HG03097 (cell line): Measurements from ENCODE around the gene SLC66A2.

Experiments
- ATAC-seq: cut with Tn5 transposase; IDR thresholded peaks from one replicate; pipeline ENCODE4 v1.9.1; 2021; ENCODE audit not compliant: unreplicated experiment, low FRiP score

The SLC66A2 gene

DNA sequence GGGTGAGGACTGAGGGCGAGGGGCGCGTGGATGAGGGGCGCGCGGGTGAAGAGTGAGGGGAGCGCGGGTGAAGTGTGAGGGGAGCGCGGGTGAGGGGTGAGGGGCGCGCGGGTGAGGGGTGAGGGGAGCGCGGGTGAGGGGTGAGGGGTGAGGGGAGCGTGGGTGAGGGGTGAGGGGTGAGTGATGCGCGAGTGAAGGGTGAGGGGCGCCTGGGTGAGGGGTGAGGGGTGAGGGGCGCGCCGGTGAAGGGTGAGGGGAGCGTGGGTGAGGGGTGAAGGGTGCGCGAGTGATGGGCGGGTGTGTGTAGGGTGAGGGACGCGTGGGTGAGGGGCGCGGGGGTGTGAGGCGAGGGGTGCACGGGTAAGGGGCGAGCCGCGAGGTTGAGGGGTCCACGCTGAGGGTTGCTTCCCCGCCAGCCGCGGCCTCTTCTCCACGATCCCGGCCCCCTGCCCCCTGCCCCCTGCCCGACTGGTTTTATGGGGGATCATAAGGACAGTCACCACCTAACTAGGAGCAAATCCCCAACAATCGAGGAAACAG lies 1.1 kb upstream of the SLC66A2 start:
- no peak for ATAC-seq

DNA sequence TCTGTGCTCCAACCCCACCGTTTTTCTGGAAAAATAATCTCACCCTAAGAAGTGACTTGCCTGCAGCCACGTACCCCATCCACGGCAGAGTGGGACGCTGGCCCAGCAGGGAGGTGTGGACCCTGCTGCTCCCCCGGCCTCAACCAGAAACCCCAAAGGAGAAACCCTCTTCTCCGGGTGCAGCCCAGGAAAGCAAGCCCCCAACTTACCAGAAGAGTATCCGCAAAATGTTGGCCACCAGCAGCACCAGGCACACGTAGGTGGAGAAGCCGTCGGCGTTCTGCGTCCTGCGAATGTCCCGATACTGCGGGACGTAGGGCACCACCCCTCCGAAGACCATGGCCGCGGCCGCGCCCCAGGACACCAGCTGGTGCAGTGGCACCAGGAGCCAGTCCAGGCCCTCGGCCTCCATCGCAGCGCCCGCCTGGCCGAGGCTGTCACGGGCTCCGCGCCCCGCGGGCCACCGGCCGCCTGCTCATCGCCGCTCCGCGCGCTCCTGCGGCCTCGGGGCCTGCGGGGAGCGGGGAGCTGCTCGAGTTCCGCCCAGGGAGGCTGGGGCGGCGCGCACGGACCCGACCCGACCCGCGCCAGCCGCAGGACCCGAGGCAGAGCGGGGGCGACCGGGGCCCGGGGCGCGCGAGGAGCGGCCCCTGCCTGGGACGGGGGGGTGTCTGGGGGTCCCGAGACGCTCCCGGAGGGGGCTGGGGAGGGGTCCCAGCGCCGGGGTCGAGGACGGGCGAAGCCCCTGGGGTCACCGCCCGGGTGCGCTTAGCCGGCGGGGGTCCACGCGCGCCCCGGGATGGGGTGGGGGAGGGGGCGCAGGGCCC lies 725 bp downstream of the SLC66A2 start:
- peak; percentile 25 for ATAC-seq

DNA sequence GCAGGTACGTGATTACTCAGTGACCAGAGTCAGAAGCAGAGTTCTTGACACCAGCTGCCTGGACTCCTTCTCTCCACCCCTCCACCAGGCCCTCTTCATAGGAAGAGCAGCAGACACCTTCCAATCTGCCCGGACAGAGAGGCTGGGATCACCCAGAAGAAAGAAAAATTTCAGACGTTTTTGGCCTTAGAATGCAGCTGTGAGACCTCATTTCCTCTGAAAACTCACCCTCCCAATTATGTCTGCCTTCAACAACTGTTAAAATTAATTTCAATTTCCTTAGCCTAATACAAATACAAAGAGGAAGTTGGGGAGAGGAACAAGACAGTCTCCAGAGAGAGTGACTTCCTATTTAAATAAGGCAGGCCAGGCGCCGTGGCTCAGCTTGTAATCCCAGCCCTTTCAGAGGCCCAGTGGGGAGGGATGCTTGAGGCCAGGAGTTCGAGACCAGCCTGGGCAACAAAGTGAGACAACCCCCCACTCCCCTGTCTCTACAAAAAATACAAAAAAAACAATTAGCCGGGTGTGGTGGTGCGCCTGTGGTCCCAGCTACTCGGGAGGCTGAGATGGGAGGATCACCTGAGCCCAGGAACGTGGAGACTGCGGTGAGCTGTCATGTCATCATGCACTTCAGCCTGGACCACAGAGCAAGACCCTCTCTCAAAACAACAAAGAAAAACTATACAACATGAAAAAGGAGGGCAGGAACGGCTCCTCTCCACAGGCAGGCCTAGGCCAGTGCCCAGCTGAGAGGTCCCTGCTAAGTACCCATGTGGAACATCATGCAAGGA lies 1.6 kb downstream of the SLC66A2 start:
- ATAC-seq, result no peak

DNA sequence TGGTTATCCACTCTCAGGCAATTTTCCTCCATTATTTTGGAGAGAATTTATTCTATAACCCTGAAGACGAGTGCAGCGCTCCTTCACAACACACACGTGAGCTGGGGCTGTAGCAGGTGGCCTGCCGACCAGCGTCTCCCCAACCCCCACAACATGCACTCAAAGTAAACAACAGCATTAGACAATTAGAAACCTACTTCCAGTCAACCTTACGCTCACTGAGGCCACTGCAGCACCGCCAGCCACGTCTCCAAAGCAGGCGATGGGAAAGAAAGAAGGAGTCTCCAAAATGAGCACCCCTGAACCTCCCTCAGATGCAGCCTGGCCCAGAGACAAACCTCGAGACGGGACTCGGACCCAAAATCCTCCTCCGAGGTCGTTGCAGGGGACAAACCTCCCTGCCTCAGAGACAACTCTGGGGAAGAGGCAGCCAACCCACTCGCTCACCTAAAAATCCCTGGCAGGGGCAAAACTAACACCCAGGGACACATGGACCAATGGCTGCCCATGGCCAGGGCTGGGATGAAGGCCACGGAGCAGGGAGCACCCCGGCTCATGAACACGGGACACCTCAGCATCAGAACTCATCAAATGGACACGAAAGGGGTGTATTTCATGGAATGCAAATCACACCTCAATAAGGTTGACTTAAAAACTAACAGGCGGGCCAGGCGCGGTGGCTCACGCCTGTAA lies 2.6 kb downstream of the SLC66A2 start:
- no peak for ATAC-seq

GRCh38 chr18:79947881-79948610 lies 3.4 kb downstream of the SLC66A2 start:
- no peak for ATAC-seq

DNA sequence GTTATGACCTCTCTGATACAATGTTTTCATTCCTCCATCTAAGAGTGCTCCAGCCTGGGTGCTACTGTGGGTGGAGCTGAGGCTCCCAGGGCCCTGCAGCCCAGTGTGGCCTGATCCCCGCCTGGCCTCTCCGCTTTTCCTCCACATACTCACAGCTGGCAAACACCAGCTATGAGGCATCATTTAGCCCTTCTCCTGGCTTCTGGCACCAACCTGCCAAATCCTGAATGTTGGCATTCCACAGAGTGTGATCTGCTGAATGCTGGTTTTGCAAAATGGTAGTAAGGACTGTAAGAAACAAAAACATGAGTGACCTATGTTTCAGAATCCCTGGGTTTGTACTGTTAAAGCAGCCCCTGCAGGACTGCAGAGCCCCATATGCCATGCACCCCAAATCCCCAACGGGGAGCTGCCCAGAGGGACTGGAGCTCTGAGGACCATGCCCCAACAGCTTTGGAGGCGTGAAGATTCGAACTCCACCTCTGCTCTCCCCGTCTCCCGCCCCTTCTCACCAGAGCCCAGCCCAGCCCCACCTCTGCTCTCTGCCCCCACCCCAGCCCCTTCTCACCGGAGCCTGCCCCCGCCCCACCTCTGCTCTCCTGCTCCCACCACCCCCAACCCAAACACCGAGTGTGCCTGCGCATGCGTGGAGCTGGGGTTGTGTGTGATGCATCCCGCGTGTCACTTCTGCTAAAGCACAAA lies 4.2 kb downstream of the SLC66A2 start:
- no peak for ATAC-seq

DNA sequence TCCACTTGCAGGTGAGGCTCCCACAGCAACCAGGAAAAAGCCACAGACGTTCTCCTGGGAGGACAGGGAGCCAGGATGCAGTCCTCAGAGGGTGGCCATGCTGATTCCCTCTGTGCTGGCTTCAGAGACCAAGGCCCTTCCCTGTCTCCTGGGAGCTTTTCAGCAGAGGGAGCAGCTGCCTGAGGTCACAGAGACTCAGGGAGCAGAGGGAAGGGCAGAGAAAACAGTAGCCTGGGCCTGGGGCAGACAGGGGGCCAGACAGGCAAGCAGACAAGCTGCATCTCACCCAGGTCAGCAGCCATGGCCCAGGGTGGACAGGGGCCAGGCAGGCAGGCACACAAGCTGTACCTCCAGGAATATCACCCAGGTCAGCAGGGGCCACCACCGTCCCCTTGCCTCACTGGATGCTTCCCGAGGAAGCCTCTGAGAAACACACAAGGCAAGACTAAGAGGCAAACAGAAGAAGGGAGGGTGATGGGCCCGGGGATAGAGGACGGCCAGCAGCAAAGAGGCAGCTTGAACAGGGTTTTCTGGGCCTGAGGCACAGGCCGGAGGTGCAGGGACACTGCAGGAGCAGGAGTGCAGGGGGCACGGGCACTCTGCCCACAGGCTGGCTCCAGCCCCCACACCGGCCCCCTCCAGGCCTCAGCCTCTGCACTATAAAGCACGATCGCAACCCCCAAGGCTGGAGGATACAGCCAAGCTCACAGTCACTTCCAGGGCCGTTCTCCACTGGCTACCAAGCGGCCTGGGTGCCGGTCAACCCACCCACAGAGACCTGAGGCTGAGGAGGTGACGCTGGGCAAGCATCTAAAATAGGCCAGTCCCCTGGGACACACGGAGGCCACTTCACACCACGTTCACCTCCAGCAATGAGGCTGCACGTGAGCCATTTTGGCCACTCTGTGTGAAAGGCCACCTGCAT lies 6.1 kb downstream of the SLC66A2 start:
- ATAC-seq, result no peak

- ATAC-seq, result no peak
Measured at GRCh38 chr18:79944746-79945117, 6.7 kb downstream of the SLC66A2 start.

DNA sequence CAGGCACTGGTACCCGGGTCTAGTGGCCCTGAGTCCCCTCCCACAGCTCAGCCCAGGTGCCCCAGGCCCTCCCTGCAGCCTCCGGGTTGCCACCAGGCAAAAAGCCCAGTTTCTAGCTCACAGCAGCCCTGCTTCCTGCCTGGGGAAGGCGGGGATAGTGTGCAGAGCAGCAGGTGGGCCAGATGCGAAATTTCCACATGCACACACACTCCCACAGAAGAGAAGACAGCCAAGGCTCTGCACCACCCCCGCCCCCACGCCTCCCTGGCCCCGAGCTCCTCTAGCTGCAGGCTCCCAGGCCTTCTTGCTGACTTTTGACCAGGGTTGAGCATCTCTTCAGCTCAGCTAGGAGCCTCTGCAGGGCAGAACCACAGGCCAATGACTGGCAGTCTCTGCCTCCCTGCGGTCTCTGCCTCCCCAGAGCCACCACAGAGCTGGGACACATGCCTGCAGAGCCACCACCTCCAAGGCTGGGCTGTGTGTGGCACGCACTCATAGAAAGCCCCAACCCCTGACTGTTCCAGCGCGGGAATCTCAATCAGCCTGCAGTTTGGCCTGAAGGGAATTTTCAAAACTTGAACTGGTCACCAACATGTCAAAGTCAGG lies 7.2 kb downstream of the SLC66A2 start:
- no peak for ATAC-seq

GRCh38 chr18:79943608-79944125 lies 7.8 kb downstream of the SLC66A2 start:
- no peak for ATAC-seq

DNA sequence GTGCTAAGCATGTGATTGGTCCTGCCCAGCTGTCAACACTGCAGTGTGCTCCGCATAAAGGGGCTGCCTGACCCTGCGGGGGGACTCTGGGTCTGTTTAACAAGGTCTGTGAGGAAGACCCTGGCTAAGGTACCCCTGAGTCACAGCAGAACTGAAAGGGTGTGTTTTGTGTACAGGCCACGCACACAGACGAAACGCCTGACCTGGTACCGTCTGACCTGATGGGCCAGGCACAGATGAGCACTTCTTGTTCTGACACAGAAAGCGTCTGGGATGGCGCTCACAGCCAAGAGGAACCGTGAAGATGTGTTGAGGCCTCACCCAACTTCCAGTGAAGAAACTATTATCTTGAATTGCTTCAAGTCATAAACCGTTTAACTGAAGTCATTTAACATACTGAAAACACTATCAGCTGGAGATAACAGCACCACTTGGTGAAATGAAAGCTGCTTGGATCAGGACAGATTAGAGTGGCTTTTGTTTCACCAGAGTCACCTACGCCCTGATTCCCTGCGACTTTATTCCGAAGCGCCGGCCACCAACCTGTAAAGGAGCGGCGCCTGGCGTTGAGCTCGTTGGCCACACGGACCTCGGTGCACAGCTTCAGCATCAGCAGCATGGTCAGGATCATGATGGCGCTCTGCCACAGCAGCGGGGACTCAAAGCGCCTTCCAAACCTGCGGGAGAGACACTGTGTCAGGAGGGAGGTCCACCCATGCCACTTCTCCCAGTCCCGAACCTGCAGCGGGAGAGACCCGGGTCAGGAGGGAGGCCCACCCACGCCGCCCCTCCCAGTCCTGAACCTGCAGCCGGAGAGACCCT lies 8.5 kb downstream of the SLC66A2 start:
- ATAC-seq, result no peak

- no peak for ATAC-seq
Measured at GRCh38 chr18:79942211-79942610, 9.2 kb downstream of the SLC66A2 start.

DNA sequence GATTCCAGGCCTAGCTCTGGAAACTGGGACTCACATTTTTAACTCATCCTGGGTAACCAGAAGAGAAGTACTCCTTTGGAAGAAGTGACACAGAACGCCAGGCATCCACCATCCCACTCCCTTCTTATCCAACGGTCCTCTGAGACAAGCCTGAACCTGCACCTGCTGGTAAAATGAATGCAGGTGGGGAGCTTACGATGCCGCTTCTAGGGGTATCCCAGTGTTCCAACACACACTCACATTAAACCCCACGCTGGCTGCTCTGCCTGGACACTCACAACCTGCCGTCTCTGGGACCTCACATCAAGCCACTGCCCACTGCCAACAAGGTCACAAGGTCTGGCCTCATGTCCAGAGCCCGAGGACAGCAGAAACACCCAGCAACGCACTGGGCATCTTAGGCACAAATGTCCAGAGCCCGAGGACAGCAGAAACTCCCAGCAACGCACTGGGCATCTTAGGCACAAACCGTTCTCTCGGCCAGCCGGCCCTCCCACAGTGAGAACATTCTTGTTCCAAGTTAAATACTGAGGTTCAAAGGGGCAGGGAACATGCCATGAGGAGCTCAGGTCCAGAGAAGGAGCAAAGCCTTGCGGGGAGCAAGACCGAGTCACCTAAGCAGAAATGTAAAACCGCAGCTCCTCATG lies 9.9 kb downstream of the SLC66A2 start:
- ATAC-seq, result no peak

DNA sequence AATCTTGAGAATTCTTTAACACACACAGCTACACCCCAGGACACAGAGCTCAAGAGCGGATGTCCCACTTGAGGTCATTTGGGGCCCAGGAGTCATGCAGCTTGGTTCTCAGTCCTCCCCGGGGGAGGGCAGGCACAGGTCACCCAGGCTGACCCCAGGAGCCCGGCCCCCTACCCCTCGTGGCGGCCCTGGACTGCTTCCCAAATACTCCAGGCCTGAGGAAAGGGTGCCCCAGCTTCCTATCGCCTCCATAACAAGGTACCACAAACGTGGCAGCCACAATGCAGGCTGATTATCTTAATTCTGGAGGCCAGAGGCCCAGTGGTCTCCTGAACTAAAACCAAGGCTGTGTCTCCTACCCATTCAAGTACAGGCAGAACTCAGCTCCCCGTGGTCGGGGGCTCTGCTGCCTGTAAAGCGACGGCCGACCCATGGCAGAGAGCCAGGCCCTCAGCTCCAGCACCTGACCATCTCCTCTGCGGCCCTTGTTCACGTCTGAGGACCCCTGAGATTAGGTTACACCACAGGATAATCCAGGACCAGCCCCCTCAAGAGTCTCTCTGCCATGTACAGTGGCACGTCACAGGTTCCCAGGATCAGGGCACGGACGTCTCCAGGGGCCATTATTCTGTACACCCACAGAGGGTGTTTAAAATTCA lies 10.5 kb downstream of the SLC66A2 start:
- ATAC-seq, result no peak

DNA sequence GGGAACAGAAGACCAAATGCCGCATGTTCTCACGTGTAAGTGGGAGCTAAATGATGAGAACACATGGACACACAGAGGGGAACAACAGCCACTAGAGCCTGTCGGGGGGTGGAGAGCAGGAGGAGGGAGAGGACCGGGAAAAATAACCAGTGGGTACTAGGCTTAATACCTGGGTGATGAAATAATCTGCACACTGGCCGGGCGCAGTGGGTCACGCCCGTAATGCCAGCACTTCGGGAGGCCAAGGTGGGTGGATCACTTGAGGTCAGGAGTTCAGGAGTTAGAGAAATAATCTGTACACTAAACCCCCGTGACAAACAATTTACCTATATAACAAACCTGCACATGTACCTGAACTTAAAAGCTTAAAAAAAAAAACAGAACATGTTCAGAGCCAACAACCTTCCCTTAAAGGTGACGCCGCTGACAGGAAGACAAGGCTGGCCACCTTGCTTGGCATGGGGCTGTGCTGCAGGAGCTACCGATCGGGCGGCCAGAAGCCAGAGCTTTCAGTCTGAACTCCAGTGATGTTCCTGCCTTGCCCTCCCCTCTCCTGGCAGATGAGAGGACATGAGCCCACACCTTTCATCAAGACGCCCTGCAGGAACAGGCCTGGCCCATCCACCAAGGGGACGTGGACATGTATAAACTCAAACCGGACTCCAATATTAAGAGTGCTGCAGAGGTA lies 11.2 kb downstream of the SLC66A2 start:
- ATAC-seq, result no peak

- ATAC-seq, result no peak
Measured at GRCh38 chr18:79939096-79939495, 12.4 kb downstream of the SLC66A2 start.
